Motor neuron (in vitro differentiated cells): Measurements from ENCODE around the gene RALGAPA1. TPM values are rescaled to one million over a fixed set of nuclear protein-coding genes. Genes with fewer than 3 reads are reported as not detected.
"Not testable (repeated sequence)": the region's sequence is repeated elsewhere in the genome, so short reads cannot be mapped to it uniquely, and the experiment has no call there.

Experiments used
- ATAC-seq, 8 experiments: fragments of 200-7000 bp; cut with Tn5 transposase; replicated peaks in 6 of 8; 2 replicates each; pipeline ENCODE4 v1.8.0; 2021; ENCODE audit warnings: mild to moderate bottlenecking in 8 of 8, moderate library complexity in 8 of 8
- H3K27ac ChIP-seq, 2 donors: fragments of 250-450 bp; sonication (Bioruptor Pico); 2 replicates each; pipeline ENCODE4 v1.9.0; 2021; ENCODE audit warnings: antibody characterized with exemption in 2 of 2, mild to moderate bottlenecking in 2 of 2, moderate library complexity in 1 of 2
- H3K4me1 ChIP-seq, 2 donors: fragments of 250-450 bp; sonication (Bioruptor Pico); replicated peaks in 1 of 2; 2 replicates each; pipeline ENCODE4 v1.6.1; 2021; ENCODE audit warnings: antibody characterized with exemption in 2 of 2, mild to moderate bottlenecking in 2 of 2, moderate library complexity in 1 of 2
- H3K4me3 ChIP-seq, 5 donors: fragments of 250-450 bp; sonication (Bioruptor Pico); 2 replicates each; pipeline ENCODE4 v1.9.0; 2021; ENCODE audit warnings: antibody characterized with exemption in 5 of 5, mild to moderate bottlenecking in 5 of 5, moderate library complexity in 4 of 5
- WGBS, 10 experiments: fragments of 450-650 bp; shearing (Covaris generic); methylation state at CpG; one replicate each; pipeline ENCODE4 v1.0.0; 2022; 5-methylcytosine and 5-hydroxymethylcytosine counted together
- in situ Hi-C, 9 experiments: fragments of 400-800 bp; cut with MboI; loops; one replicate each; pipeline ENCODE4 v1.15.0; 2021; ENCODE audit warnings: low sequenced_read_pairs in 9 of 9, low pct_unique_long_range_greater_than_20kb in 2 of 9; ENCODE audit not compliant: unreplicated experiment in 9 of 9
- total RNA-seq, 8 experiments: library from RNA; unstranded; fragments of 300-600 nt; gene quantifications; 2 replicates each; pipeline versions ENCODE4 v1.2.3 to v1.2.4, GENCODE V29; 2022

The RALGAPA1 gene
- total RNA-seq = 10 to 100 TPM; 30.2 to 71.0 (median 51.2) TPM

DNA sequence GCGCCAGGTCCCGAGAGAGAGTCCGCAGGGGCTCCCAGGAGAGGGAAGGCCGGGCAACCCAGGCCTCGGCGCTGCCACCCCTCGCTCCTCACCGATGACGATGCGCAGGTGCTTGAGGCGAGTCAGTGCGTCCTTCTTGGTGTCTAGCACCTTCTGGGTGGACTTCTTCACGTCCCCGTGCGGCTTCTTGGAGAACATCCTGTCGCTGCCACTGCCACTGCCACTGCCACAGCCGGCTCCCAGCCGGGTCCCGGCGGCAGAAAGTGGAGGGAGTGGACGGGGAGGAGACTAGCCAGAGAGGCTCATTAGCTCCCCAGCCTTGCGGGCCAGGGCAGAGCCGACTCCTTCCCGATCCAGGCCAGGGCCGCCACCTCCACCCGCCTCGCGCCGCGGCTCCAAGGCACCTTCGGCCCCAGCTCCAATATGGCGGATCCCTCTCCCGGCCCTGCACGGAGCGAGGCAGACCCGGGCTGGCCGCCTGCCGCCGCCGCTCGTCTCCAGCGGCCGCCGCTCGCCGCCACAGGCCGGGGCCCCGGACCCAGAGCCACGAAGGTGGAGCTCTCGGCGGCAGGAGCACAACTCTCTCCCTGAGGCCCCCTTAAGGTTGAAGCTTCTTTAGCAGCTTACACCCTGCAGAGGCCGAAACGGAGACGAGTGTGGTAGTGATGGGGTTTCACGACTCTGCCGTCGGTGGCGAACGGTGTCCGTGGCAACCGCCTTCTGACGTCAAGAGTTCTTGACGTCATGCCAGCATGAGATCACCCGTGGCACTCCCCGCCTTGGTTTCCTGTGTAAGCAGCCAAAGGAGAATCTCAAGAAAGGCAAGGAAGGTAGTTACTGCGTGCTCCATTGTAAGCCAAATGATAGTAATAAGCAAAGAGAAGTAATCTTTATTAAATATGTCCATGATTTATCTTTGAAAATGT, at the start of gene RALGAPA1:
Gene RALGAPA1, minus strand, starts transcription at position 658 of the 926 bp plus-strand sequence. Its CDS starts 460 bp downstream, at position 198.
- in situ Hi-C loops = loop anchor here in 1 of 9 experiments (25.0 kb wide), 1 partner anchor 372 kb away; no protein-coding TSS in a partner anchor
- ATAC-seq = peak; percentile 93 to 98 (median 97)
- WGBS, 10 experiments = 0 to 8% (median 2%) methylated on average over 1 to 21 of the region's 66 CpGs; no CpG with 5 or more reads in 3 of the 10 experiments
- peak within 1 kb of the TSS; percentile 64 to 86 (median 76) for H3K4me3 ChIP-seq
- H3K27ac ChIP-seq = peak within 1 kb of the TSS; percentile 79 to 88
- H3K4me1 ChIP-seq = peaks cover 6 to 16% of the 10 kb centered on the region in 2 donors

DNA sequence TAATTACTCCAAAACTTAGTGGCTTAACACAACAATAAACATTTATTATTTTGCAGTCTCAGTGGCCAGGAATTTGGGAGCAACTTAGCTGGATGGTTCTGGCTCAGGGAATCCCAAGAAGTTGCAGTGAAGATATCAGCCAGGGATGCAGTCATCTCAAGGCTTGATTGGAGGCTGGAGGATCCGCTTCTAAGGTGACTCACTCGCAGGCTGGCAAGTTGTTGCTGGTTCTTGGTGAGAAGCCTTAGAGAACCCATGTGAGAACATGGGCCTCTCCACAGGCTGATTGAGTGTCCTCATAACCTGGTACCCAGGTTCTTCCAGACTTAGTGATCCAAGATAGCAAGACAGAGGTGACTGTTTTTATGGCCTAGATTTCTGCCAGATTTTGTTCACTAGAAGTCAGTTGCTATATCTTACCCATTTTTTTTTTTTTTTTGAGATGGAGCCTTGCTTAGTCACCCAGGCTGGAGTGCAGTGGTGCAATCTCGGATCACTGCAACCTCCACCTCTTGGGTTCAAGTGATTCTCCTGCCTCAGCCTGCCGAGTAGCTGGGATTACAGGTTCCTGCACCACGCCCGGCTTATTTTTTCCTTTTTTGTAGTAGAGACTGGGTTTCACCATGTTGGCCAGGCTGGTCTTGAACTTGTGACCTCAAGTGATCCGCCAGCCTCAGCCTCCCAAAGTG, 49.6 kb upstream of the RALGAPA1 start:
- Histone ChIP-seq H3K27ac (no peak overlapping the region), H3K4me1 (no peaks in the 10 kb centered on the region), H3K4me3 (no peak overlapping the region)
- in situ Hi-C loops = no loop called here
- ATAC-seq = no peak
- 80 to 100% (median 96%) methylated on average over 1 to 5 of the region's 7 CpGs; no CpG with 5 or more reads in 4 of the 10 experiments for WGBS, 10 experiments

DNA sequence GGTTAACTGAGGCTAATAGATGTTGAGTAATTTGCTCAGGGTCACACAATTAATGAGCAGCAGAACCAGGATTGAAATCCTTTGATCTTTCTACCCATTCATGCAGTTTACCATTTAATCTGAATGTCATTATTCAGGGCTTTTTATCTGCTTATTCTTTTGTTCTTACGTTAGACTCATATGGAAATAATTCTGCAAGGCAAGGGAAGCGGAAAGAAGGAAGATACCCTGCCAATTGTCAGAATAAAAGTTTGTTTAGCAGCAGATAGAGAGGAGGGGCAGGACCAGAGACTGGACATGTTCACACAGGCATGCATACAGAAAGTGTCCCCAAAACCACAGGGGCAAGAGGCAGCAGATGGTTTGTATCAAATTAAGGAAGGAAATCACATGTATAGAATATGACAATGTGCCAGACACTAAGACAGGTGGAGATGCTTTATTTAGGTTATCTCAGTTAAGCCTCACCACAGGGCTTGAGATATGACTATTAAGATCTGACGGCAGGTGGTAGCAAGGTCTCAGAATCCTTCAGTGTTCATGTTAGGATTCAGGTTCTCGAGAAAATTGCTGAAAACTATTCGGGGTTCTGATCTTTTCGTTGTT, 46.9 kb upstream of the RALGAPA1 start:
- WGBS, 10 experiments = 40 to 100% (median 68%) methylated on average over 1 to 6 of the region's 6 CpGs; no CpG with 5 or more reads in 1 of the 10 experiments
- in situ Hi-C loops = no loop called here
- no peak overlapping the region for H3K4me3 ChIP-seq

DNA sequence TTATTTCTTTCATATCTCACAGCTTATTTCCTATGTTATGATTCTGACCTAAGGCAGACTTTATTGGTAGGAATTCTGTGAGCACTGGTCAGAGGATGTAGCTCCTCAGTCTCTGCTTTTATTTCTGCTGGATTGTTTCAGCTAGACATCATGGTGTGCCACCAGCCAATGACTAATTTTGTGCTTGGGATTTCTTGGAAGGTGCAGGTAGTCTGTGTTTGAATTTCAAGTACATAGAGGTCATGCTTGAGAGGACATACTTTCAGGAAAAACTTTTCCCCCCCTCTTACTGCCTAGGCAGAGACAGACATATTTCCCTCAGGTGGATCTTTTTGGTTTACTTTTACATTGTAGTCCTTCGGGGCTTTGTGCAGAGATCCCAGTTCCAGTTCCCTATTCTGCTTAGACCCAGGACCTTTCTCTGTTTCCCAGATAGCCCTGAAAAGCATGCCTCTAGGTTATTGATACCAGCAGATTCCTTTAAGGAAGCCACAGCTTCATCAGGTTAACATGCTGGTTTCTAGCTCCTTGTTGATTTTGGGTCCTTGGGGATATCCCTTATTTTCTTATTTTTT, 45.7 kb upstream of the RALGAPA1 start:
- Histone ChIP-seq H3K4me3 (no peak overlapping the region), H3K27ac (no peak overlapping the region), H3K4me1 (no peaks in the 10 kb centered on the region)
- ATAC-seq = no peak
- WGBS, 10 experiments = 88 to 100% (median 95%) methylated on average over 1 of the region's 1 CpG; no CpG with 5 or more reads in 6 of the 10 experiments
- in situ Hi-C loops = no loop called here

More for the DNA sequence above, 46.9 kb upstream of the RALGAPA1 start:
- H3K4me1 ChIP-seq = no peaks in the 10 kb centered on the region
- no peak overlapping the region for H3K27ac ChIP-seq
- peak in 1 of 8 experiments; percentile 25 for ATAC-seq

DNA sequence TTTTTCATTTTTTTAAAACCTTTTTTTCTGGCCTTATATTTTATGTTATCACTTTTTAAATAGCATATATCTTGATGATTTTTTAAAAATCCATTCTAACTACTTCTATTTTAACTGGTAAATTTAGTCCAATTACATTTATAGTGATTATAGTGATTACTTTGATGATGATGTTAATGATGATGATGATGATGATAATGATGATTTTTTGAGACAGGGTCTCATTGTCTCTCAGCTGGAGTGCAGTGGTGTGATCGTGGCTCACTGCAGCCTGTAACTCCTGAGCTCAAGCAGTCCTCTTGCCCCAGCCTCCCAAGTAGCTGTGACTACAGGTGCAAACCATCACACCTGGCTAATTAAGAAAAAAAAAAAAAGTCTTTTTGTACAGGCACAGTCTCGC, 44.1 kb upstream of the RALGAPA1 start:
- H3K4me3 ChIP-seq = no peak overlapping the region
- in situ Hi-C loops = no loop called here
- WGBS, 10 experiments = 100% methylated on average over 1 to 2 of the region's 2 CpGs; no CpG with 5 or more reads in 4 of the 10 experiments
- H3K27ac ChIP-seq = no peak overlapping the region
- no peaks in the 10 kb centered on the region for H3K4me1 ChIP-seq
- ATAC-seq = no peak

DNA sequence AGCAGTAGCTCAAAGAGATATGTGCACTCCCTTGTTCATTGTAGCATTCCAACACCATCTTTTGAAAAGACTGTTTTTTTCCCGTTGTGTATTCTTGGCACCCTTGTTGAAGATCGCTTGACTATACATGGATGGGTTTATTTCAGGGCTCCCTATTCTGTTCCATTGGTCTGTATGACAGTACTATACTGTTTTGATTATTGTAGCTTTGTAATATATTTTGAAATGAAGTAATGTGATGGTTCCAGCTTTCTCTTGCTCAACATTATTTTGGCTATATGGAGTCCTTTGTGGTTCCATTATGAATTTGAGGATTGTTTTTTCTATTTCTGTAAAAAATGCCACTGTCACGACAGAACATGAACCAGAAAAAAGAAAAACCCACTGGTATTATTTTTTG, 42.7 kb upstream of the RALGAPA1 start:
- no peak overlapping the region for H3K27ac ChIP-seq
- in situ Hi-C loops = no loop called here
- WGBS, 10 experiments = 88 to 100% (median 97%) methylated on average over 2 to 3 of the region's 3 CpGs; no CpG with 5 or more reads in 2 of the 10 experiments
- no peak overlapping the region for H3K4me3 ChIP-seq
- ATAC-seq = no peak
- no peaks in the 10 kb centered on the region for H3K4me1 ChIP-seq

DNA sequence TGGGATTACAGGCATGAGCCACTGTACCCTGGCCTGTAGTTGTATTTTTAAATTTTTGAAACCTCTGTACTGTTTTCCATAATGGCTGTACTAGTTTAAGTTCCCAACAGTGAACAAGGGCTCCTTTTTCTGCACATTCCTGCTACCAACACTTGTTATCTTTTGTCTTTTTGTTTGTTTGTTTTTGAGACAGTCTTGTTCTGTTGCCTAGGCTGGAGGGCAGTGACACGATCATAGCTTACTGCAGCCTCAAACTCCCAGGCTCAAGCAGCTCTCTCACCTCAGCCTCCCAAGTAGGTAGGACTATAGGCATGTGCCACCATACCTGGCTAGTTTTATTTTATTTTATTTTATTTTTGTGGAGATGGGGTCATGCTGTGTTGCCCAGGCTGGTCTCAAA, 40.0 kb upstream of the RALGAPA1 start:
- 89 to 100% (median 100%) methylated on average over 1 of the region's 1 CpG; no CpG with 5 or more reads in 7 of the 10 experiments for WGBS, 10 experiments
- no peak for ATAC-seq
- H3K4me3 ChIP-seq = no peak overlapping the region
- no peaks in the 10 kb centered on the region for H3K4me1 ChIP-seq
- no peak overlapping the region for H3K27ac ChIP-seq
- in situ Hi-C loops = no loop called here

DNA sequence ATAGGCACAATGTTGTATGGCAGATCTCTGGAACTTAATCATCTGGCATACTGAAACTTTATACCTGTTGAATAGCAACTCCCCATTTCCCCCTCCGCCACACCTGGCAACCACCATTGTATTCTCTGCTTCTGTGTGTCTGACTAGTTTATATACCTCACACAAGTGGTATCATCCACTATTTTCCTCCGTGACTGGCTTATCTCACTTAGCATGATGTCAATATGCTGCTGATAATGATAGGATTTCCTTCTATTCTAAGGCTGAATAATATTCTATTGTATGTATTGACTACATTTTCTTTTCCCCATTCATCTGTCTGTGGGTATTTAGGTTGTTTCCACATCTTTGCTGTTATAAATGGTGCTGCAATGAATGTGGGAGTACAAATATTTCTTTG, 38.5 kb upstream of the RALGAPA1 start:
- Histone ChIP-seq H3K4me1 (no peaks in the 10 kb centered on the region), H3K4me3 (no peak overlapping the region), H3K27ac (no peak overlapping the region)
- ATAC-seq = no peak
- in situ Hi-C loops = no loop called here
- WGBS, 10 experiments = 83 to 100% (median 100%) methylated on average over 1 to 2 of the region's 2 CpGs; no CpG with 5 or more reads in 1 of the 10 experiments

DNA sequence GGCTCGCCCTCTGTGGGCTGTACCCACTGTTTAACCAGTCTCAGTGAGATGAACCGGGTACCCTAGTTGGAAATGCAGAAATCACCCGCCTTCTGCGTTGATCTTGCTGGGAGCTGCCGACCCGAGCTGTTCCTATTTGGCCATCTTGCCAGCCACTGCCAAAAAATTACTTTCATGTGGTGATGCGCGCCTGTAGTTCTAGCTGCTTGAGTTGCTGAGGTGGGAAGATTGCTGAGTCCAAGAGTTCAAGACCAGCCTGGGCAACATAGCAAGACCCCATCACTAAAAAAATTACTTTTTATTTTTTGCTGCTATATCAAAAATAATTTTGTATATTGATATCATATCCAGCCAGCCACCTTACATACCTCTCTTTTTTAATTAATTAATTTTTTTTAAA, 35.4 kb upstream of the RALGAPA1 start:
- Histone ChIP-seq H3K27ac (no peak overlapping the region), H3K4me3 (no peak overlapping the region), H3K4me1 (no peaks in the 10 kb centered on the region)
- 80 to 100% (median 100%) methylated on average over 1 to 5 of the region's 8 CpGs; no CpG with 5 or more reads in 3 of the 10 experiments for WGBS, 10 experiments
- in situ Hi-C loops = no loop called here
- no peak for ATAC-seq

DNA sequence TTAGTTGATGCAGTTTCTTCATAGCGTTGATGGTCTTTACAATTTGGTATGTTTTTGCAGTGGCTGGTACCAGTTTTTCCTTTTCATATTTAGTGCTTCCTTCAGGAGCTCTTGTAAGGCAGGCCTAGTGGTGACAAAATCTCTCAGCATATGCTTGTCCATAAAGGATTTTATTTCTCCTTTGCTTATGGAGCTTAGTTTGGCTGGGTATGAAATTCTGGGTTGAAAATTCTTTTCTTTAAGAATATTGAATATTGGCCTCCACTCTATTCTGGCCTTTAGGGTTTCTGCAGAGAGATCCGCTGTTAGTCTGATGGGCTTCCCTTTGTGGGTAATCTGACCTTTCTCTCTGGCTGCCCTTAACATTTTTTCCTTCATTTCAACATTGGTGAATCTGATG, 33.1 kb upstream of the RALGAPA1 start:
- H3K4me1 ChIP-seq, H3K4me3 ChIP-seq, in situ Hi-C loops, H3K27ac ChIP-seq, ATAC-seq: not testable (repeated sequence)
- WGBS, 10 experiments = 81 to 100% (median 93%) methylated on average over 1 to 2 of the region's 2 CpGs; no CpG with 5 or more reads in 1 of the 10 experiments

DNA sequence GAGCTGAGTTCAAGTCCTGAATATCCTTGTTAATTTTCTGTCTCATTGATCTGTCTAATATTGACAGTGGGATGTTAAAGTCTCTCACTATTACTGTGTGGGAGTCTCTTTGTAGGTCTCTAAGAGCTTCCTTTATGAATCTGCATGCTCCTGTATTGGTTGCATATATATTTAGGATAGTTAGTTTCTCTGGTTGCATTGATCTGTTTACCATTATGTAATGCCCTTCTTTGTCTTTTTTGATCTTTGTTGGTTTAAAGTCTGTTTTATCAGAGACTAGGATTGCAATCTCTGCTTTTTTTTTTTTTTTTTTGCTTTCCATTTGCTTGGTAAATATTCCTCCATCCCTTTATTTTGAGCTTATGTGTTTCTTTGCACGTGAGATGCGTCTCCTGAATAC, 32.6 kb upstream of the RALGAPA1 start:
- 80 to 100% (median 100%) methylated on average over 1 to 2 of the region's 2 CpGs; no CpG with 5 or more reads in 2 of the 10 experiments for WGBS, 10 experiments
- in situ Hi-C loops, ATAC-seq: not testable (repeated sequence)

DNA sequence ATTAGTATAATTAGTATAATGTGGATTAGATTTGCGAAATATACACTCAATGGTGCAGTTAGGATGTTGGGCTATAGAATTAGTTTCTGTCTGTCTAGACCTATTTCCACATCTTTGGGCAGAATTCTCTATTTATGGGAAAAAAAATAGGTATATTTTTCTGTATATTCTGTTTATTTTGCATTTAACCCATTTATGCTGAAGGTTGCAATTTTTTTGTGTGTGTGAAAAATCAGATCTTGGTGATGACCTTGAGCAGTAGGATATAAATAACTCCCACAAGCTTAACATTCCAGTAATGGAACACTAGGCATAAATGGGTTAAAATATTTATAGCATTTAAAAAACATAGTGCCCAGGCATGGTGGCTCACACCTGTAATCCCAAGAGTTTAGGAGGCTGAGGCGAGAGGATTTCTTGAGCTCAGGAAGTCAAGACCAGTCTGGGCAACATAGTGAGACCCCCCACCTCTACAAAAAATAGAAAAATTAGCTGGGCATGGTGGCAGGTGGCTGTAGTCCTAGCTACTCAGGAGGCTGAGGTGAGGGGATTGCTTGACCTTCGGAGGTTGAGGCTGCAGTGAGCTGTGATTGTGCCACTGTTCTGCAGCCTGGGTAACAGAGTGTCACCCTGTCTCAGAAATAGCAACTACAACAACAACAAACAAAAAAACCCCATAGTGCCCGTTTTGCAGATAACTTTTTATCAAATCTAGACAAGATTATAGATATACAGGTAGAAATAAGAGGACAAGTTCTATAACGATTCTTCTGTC, 26.3 kb upstream of the RALGAPA1 start:
- ATAC-seq = no peak
- 44 to 100% (median 96%) methylated on average over 2 to 5 of the region's 5 CpGs for WGBS, 10 experiments

More for the DNA sequence above, 32.6 kb upstream of the RALGAPA1 start:
- not testable (repeated sequence) for H3K27ac ChIP-seq, H3K4me1 ChIP-seq, H3K4me3 ChIP-seq

More for the DNA sequence above, 26.3 kb upstream of the RALGAPA1 start:
- Histone ChIP-seq H3K27ac (no peak overlapping the region), H3K4me3 (no peak overlapping the region), H3K4me1 (no peaks in the 10 kb centered on the region)
- in situ Hi-C loops = no loop called here
